BJ (cell line): ENCODE results near the gene FZD2. TPM values are rescaled to one million over a fixed set of nuclear protein-coding genes. Genes with fewer than 3 reads are reported as not detected.
A peak's percentile ranks its signal among the peaks of the same experiment; 100 is the strongest.

Experiments
- CTCF ChIA-PET: fragments of 350-600 bp; formaldehyde crosslinking; extraction: SDS; loops from one replicate; lab custom pipeline; 2021; ENCODE audit warnings: antibody characterized with exemption, inconsistent platforms; lab: Yijun Ruan, JAX
- POLR2A ChIA-PET: fragments of 300-600 bp; sonication (Branson Sonifier 250); formaldehyde crosslinking; extraction: SDS; loops from one replicate; lab custom pipeline; 2021; ENCODE audit warnings: antibody characterized with exemption; lab: Charles Lee
- DNase-seq: peaks from one replicate; pipeline ENCODE4 v3.0.0-alpha.2; 2011; ENCODE audit warnings: low read depth
- H3K27me3 ChIP-seq: 2 replicates; pipeline ENCODE4 v1.6.0; 2011; ENCODE audit warnings: low read length; ENCODE audit not compliant: control insufficient read depth, insufficient read depth
- H3K36me3 ChIP-seq: 2 replicates; pipeline ENCODE4 v1.5.1; 2011; ENCODE audit warnings: low read length; ENCODE audit not compliant: control insufficient read depth, insufficient read depth
- H3K4me3 ChIP-seq: 2 replicates; pipeline ENCODE4 v1.5.1; 2011; ENCODE audit warnings: low read depth, mild to moderate bottlenecking, control low read depth, low read length
- polyA plus RNA-seq: library from polyadenylated mRNA; depleted of rRNA; stranded (reverse); fragments of >200 nt; gene quantifications from 2 replicates; pipeline ENCODE4 v1.2.3, GENCODE V29; 2011
- TF ChIP-seq, protein P1 (sequence below): IDR thresholded peaks from 2 replicates; pipeline ENCODE4 v1.5.1; 2011; ENCODE audit warnings: low read depth, mild to moderate bottlenecking, control low read depth, inconsistent platforms, low read length, moderate library complexity; ENCODE audit not compliant: insufficient read depth

The FZD2 gene
- polyA plus RNA-seq, 1 experiment, result 93.1 TPM

DNA sequence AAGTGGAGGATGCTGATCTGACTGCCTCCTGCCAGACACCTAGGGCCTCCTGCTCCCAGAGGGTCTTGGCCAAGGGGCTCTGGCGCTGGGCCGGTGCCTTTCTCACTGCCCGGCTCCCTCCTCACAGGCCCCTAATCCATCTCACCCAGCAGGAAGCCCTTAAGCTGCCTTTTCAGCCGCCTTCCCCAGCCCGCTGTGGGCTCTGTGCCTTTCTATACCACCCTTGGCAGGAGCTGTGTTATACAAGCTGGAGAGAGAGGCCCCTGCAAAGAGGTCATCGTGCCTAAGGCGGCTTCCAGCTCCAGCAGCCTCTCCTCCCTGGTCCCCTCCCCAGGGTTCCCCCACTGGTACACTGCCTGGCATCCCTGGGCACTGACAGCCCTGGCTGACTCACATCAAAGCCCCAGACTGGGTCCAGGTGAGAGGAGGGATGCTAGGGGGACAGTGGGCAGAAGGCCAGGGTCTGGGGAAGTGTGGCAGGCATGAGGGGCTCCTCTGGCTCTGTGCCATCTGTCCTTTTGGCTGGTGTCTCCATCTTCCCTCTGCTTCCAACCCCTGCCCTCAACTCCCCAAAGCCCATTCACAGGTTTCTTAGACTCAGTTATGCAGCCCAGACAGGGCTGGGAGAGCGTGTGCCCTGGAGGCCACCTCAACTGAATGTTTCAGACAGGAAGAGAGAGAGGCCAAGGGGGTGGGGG, 15.3 kb upstream of the FZD2 start:
- TF ChIP-seq, protein P1, sequence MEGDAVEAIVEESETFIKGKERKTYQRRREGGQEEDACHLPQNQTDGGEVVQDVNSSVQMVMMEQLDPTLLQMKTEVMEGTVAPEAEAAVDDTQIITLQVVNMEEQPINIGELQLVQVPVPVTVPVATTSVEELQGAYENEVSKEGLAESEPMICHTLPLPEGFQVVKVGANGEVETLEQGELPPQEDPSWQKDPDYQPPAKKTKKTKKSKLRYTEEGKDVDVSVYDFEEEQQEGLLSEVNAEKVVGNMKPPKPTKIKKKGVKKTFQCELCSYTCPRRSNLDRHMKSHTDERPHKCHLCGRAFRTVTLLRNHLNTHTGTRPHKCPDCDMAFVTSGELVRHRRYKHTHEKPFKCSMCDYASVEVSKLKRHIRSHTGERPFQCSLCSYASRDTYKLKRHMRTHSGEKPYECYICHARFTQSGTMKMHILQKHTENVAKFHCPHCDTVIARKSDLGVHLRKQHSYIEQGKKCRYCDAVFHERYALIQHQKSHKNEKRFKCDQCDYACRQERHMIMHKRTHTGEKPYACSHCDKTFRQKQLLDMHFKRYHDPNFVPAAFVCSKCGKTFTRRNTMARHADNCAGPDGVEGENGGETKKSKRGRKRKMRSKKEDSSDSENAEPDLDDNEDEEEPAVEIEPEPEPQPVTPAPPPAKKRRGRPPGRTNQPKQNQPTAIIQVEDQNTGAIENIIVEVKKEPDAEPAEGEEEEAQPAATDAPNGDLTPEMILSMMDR, result no peak
- Histone ChIP-seq H3K27me3 (no peaks in the 10 kb centered on the region), H3K4me3 (no peak overlapping the region), H3K36me3 (no peaks in the 10 kb centered on the region)
- ChIA-PET POLR2A (no interaction called here), CTCF (interaction anchor here (0.7 kb wide), 1 partner anchor 8 kb away, joined by 3 read pairs; no protein-coding TSS in a partner anchor)
- no peak for DNase-seq

DNA sequence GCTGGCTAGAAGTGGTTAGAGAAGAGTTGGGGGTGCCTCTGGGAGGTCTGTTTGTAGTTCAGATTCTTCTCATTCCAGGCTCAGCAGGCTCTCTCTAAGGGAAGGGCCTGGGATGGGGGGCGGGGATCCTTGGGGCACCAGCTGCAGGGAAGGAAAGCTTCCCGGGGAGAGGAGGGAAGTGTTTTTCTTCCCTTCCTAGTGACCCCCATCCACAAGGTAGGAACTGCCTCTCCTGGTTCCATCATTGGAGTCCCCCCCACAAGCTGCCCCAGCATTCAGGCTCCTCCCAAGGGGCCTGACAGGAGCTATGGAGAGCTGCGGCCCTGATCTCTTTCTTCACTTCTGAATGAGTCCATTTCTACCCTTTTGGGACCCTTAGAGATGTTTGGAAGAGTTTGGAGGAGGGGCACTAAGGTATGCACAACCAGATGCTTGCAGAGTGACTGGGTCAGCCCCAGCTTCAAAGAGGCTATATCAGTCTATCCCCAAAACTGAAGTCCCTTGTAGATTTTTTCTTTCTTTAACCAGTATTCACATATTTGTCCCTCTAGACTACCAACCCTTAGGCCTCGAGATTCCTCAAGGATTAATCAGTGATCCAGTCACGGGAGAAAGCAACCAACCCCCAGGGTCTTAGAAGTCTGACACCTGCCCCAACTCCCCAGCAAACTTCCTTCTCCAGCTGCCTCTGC, 13.9 kb upstream of the FZD2 start:
- CTCF ChIA-PET, result interaction anchor here (0.7 to 6.0 kb wide), 11 partner anchors 9 to 193 kb away, joined by 3 to 37 read pairs (median 3); partner anchors contain the start of gene FZD2
- POLR2A ChIA-PET, result interaction anchor here (1.8 kb wide), 1 partner anchor 14 kb away, joined by 23 read pairs; the partner anchor contains the start of gene FZD2
- H3K36me3 ChIP-seq, result no peaks in the 10 kb centered on the region
- H3K27me3 ChIP-seq, result no peaks in the 10 kb centered on the region
- TF ChIP-seq, protein P1, result no peak
- DNase-seq, result peak; percentile 91
- no peak overlapping the region for H3K4me3 ChIP-seq

DNA sequence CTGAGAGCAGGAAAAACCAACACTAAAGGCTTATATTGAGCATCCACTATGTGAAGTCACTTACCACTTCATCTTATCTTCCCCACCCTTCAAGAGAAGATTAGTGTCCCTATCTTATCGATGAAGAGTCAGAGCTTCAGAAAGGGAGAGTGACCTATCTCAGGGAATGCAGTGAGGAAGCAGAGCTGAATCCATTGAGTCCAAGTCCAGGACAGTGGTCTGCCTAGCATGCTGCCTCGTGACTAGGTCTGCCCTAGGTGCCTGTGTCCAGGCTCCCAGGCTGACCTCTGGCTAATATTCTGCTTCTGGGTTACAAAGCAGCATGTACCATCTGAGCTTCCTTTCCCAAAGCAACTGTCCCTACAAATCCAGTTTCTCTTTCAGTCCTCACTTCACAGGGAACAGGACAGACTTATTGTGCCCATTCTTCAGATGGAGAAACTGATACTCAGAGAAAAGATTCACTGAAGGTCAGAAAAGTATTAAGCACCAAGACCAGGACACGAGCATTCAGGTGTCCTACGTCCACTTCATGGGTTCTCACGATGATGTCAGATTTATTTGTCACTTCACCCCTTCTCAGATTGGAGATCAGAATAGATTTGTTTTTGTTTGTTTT, 13.3 kb upstream of the FZD2 start:
- Histone ChIP-seq H3K4me3 (no peak overlapping the region), H3K36me3 (no peaks in the 10 kb centered on the region), H3K27me3 (no peaks in the 10 kb centered on the region)
- no peak for DNase-seq
- ChIA-PET POLR2A (interaction anchor here (1.8 kb wide), 1 partner anchor 13 kb away, joined by 23 read pairs; the partner anchor contains the start of gene FZD2), CTCF (interaction anchor here (0.6 to 6.0 kb wide), 12 partner anchors 9 to 346 kb away, joined by 3 to 37 read pairs (median 3); partner anchors contain the start of gene FZD2)
- TF ChIP-seq, protein P1, result no peak

DNA sequence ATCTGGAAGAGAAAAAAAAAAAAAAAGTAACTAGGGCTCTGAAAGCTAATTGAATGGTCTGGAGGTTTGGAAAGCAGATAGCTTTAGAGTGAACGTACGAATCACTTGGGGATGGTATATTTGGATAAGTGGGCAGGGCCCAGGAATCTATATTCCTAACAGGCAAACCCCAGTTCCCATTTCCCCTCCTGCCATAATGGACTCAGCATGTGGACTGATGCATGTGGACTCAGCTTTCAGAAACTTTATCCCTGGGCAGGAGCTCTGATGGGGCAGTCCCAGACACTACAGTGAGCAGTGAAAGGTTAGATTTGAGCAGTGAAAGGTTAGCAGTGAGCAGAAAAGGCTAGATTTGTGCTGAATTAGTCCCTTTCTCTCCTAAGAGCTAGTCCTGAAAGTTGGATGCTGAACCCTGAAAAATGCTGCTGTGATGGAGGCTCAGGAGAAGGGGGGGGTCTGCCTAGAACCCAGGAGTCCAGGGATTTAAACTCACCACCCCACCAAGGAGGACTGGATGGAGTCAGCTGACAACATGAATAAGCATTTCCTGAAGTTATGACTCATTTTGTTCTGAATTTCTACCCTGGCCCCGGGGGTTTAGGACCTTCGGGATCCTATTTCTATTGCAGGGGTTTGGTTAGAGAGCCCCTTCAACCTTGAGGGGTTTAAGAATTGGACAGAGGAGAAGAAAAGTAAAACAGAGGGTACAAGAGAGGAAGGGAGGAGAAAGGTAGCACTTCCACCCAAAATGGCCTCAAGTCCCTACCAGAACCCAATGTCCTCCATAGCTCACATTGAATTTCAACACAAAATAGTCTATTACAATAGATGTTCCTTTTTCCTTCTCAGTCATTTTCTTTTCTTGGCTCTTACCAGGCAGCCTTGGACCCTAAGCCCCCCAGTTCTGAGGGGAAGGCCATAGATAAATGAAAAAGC, 10.3 kb upstream of the FZD2 start:
- TF ChIP-seq, protein P1, result no peak
- Histone ChIP-seq H3K36me3 (no peaks in the 10 kb centered on the region), H3K4me3 (no peak overlapping the region), H3K27me3 (no peaks in the 10 kb centered on the region)
- DNase-seq, result no peak
- ChIA-PET CTCF (interaction anchor here (0.8 to 6.0 kb wide), 3 partner anchors 11 to 18 kb away, joined by 5 to 37 read pairs (median 16); partner anchors contain the start of gene FZD2), POLR2A (interaction anchor here (1.0 to 1.3 kb wide), 2 partner anchors 10 to 11 kb away, joined by 4 to 6 read pairs; partner anchors contain the start of gene FZD2)
